Liver (tissue), 9 donors: ENCODE results near the gene SIK3. TPM values are rescaled to one million over a fixed set of nuclear protein-coding genes. Genes with fewer than 3 reads are reported as not detected.

Source experiments
- DNase-seq: peaks from one replicate; pipeline ENCODE4 v3.0.0-alpha.2; 2017; ENCODE audit warnings: low spot score
- H3K27ac ChIP-seq, 2 donors: one replicate each; pipeline ENCODE4 v1.7.0; 2013; ENCODE audit warnings: inconsistent platforms in 2 of 2, low read length in 2 of 2, control low read depth in 1 of 2, low read depth in 1 of 2, mild to moderate bottlenecking in 1 of 2
- H3K27me3 ChIP-seq, 4 donors: one replicate each; pipeline versions ENCODE4 v1.6.1 to v1.7.0; 2013; ENCODE audit warnings: low read length in 3 of 4, inconsistent platforms in 1 of 4, mild to moderate bottlenecking in 1 of 4, moderate library complexity in 1 of 4; ENCODE audit not compliant: control insufficient read depth in 4 of 4, insufficient read depth in 4 of 4
- H3K36me3 ChIP-seq, 4 donors: one replicate each; pipeline versions ENCODE4 v1.6.1 to v1.7.0; 2013; ENCODE audit warnings: low read length in 3 of 4, mild to moderate bottlenecking in 3 of 4, low read depth in 1 of 4, moderate library complexity in 1 of 4; ENCODE audit not compliant: control insufficient read depth in 4 of 4, insufficient read depth in 3 of 4
- H3K4me1 ChIP-seq, 4 donors: one replicate each; pipeline versions ENCODE4 v1.6.1 to v1.7.0; 2013; ENCODE audit warnings: low read length in 3 of 4, mild to moderate bottlenecking in 3 of 4, moderate library complexity in 1 of 4; ENCODE audit not compliant: control insufficient read depth in 4 of 4, insufficient read depth in 4 of 4
- H3K4me3 ChIP-seq, 3 donors: one replicate each; pipeline versions ENCODE4 v1.6.1 to v1.7.0; 2013; ENCODE audit warnings: low read length in 3 of 3, control low read depth in 1 of 3, low read depth in 1 of 3, mild to moderate bottlenecking in 1 of 3
- H3K9ac ChIP-seq, 2 donors: one replicate each; pipeline ENCODE4 v1.7.0; 2013; ENCODE audit warnings: low read length in 2 of 2, mild to moderate bottlenecking in 2 of 2, moderate library complexity in 2 of 2, control low read depth in 1 of 2, low read depth in 1 of 2
- H3K9me3 ChIP-seq, 4 donors: one replicate each; pipeline versions ENCODE4 v1.6.1 to v1.7.0; 2013; ENCODE audit warnings: low read length in 3 of 4; ENCODE audit not compliant: control insufficient read depth in 4 of 4
- EGR1 ChIP-seq, 2 donors: IDR thresholded peaks; 2 replicates each; pipeline ENCODE4 v1.6.1; 2016 to 2018; ENCODE audit warnings: antibody characterized with exemption in 2 of 2, low read depth in 2 of 2
- FOXA1 ChIP-seq: IDR thresholded peaks from 2 replicates; pipeline ENCODE4 v1.6.1; 2016; ENCODE audit warnings: antibody characterized with exemption
- FOXA2 ChIP-seq: IDR thresholded peaks from 2 replicates; pipeline ENCODE4 v1.6.1; 2016; ENCODE audit warnings: antibody characterized with exemption
- GABPA ChIP-seq, 2 donors: IDR thresholded peaks in 1 of 2; conservative IDR thresholded peaks in 1 of 2; 2 replicates each; pipeline ENCODE4 v1.6.1; 2016; ENCODE audit warnings: antibody characterized with exemption in 2 of 2, mild to moderate bottlenecking in 1 of 2, moderate library complexity in 1 of 2
- HNF4A ChIP-seq, 2 donors: conservative IDR thresholded peaks; 2 replicates each; pipeline ENCODE4 v1.6.1; 2016; ENCODE audit warnings: antibody characterized with exemption in 2 of 2, mild to moderate bottlenecking in 2 of 2
- HNF4G ChIP-seq: IDR thresholded peaks from 2 replicates; pipeline ENCODE4 v1.6.1; 2016; ENCODE audit warnings: antibody characterized with exemption
- JUND ChIP-seq, 2 donors: IDR thresholded peaks; 2 replicates each; pipeline ENCODE4 v1.6.1; 2016; ENCODE audit warnings: antibody characterized with exemption in 2 of 2
- RXRA ChIP-seq, 2 donors: IDR thresholded peaks; 2 replicates each; pipeline ENCODE4 v1.6.1; 2017 to 2018; ENCODE audit warnings: antibody characterized with exemption in 2 of 2, mild to moderate bottlenecking in 1 of 2
- SP1 ChIP-seq: IDR thresholded peaks from 2 replicates; pipeline ENCODE4 v1.6.1; 2018; ENCODE audit warnings: antibody characterized with exemption, mild to moderate bottlenecking
- TAF1 ChIP-seq: conservative IDR thresholded peaks from 2 replicates; pipeline ENCODE4 v1.6.1; 2016; ENCODE audit warnings: antibody characterized with exemption, mild to moderate bottlenecking
- YY1 ChIP-seq: IDR thresholded peaks from 2 replicates; pipeline ENCODE4 v1.6.1; 2016; ENCODE audit warnings: antibody characterized with exemption, mild to moderate bottlenecking
- WGBS: extraction: QIAGEN DNeasy Blood & Tissue Kit; methylation state at CpG from one replicate; pipeline ENCODE4 v1.1.7; 2013; 5-methylcytosine and 5-hydroxymethylcytosine counted together
- polyA plus RNA-seq, 2 donors: library from polyadenylated mRNA; stranded (reverse) in 1 of 2; unstranded in 1 of 2; fragments of 200-250 nt in 1 of 2; fragments of >200 nt in 1 of 2; fragmentation: Nextera tagmentation in 1 of 2; extraction: Ambion mirVana in 1 of 2; gene quantifications; one replicate each; pipeline versions ENCODE4 v1.2.1 to v1.2.3, GENCODE V29; 2013 to 2015
- total RNA-seq, 2 donors: library from RNA; depleted of rRNA; stranded (reverse); fragments of >200 nt; gene quantifications; one replicate each; pipeline ENCODE4 v1.2.3, GENCODE V29; 2014
- TF ChIP-seq, protein P1 (sequence below): IDR thresholded peaks from 2 replicates; pipeline ENCODE4 v1.6.1; 2016; ENCODE audit warnings: antibody characterized with exemption, mild to moderate bottlenecking
- TF ChIP-seq, protein P2 (sequence below): IDR thresholded peaks from 2 replicates; pipeline ENCODE4 v1.6.1; 2016; ENCODE audit warnings: antibody characterized with exemption
- TF ChIP-seq, protein P3 (sequence below): IDR thresholded peaks from 2 replicates; pipeline ENCODE4 v1.6.1; 2016; ENCODE audit warnings: antibody characterized with exemption
- donor health status: healthy.
- donor health status: healthy.
- donor health status: healthy.
- donor health status: healthy.
- donor health status: healthy.

SIK3 gene
- total and polyA plus RNA-seq, 4 donors: 6.9 to 52.4 (median 14.4) TPM

DNA sequence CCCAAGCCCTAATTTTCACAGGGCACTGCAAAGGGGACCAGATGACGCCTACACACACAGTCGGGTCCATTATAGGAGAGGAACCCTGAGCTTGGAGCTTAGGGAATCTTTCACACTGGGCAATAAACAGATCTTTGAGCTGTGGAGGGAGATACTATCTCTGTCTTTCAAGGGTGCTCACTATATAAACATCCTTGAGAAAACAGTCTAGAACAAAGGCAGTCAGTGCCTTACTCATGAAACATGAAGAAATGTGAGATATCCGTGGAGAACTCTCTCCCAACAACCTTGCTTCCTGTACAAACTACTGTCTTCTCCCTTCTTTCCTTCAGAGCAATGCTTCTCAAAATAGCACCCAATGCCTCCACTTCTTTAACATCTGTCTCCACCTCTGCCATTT lies 151.8 kb downstream of the SIK3 start:
- Histone ChIP-seq H3K4me1 (no peaks in the 10 kb centered on the region), H3K36me3 (peaks cover 0 to 18% (median 11%) of the 10 kb centered on the region in 4 donors), H3K9me3 (no peaks in the 10 kb centered on the region), H3K4me3 (no peak overlapping the region), H3K9ac (no peak overlapping the region), H3K27ac (no peak overlapping the region), H3K27me3 (no peaks in the 10 kb centered on the region)
- DNase-seq: no peak
- no peak for TF ChIP-seq JUND (IDR thresholded peaks at IDR 0.05)
- no peak for TF ChIP-seq TAF1
- TF ChIP-seq YY1: no peak
- no peak for TF ChIP-seq FOXA2
- WGBS: 92% methylated on average over 3 of the region's 3 CpGs

DNA sequence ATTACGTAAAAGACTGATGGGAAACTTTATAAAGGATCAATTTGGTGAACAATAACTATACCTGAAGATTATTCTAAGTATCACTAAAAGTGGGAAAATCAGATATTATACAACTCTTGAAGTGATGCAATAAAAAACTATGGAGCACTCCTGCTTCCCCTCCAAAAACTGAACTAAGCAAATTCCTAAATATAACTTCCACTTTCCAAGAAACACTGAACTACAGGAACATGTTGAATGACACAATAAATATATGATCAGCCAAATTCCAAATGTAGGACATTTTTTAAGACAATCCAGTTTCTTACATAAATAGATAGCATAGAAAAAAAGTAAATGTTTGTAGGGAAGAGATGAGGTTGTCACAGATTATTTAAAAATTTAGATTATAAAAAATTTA lies 158.7 kb downstream of the SIK3 start:
- Histone ChIP-seq H3K9me3 (no peaks in the 10 kb centered on the region), H3K27ac (no peak overlapping the region)
- TF ChIP-seq, protein P1, sequence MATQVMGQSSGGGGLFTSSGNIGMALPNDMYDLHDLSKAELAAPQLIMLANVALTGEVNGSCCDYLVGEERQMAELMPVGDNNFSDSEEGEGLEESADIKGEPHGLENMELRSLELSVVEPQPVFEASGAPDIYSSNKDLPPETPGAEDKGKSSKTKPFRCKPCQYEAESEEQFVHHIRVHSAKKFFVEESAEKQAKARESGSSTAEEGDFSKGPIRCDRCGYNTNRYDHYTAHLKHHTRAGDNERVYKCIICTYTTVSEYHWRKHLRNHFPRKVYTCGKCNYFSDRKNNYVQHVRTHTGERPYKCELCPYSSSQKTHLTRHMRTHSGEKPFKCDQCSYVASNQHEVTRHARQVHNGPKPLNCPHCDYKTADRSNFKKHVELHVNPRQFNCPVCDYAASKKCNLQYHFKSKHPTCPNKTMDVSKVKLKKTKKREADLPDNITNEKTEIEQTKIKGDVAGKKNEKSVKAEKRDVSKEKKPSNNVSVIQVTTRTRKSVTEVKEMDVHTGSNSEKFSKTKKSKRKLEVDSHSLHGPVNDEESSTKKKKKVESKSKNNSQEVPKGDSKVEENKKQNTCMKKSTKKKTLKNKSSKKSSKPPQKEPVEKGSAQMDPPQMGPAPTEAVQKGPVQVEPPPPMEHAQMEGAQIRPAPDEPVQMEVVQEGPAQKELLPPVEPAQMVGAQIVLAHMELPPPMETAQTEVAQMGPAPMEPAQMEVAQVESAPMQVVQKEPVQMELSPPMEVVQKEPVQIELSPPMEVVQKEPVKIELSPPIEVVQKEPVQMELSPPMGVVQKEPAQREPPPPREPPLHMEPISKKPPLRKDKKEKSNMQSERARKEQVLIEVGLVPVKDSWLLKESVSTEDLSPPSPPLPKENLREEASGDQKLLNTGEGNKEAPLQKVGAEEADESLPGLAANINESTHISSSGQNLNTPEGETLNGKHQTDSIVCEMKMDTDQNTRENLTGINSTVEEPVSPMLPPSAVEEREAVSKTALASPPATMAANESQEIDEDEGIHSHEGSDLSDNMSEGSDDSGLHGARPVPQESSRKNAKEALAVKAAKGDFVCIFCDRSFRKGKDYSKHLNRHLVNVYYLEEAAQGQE: no peak
- TF ChIP-seq SP1 (no peak), RXRA (IDR thresholded peaks at IDR 0.05) (no peak), FOXA1 (no peak), YY1 (no peak), HNF4G (no peak), EGR1 (IDR thresholded peaks at IDR 0.05; ENCODE audit: low read depth in 2 of 2) (no peak), GABPA (IDR thresholded peaks at IDR 0.05 in 1 of 2, conservative IDR thresholded peaks at IDR 0.05 in 1 of 2) (no peak), TAF1 (no peak), JUND (IDR thresholded peaks at IDR 0.05) (no peak)
- TF ChIP-seq, protein P2, sequence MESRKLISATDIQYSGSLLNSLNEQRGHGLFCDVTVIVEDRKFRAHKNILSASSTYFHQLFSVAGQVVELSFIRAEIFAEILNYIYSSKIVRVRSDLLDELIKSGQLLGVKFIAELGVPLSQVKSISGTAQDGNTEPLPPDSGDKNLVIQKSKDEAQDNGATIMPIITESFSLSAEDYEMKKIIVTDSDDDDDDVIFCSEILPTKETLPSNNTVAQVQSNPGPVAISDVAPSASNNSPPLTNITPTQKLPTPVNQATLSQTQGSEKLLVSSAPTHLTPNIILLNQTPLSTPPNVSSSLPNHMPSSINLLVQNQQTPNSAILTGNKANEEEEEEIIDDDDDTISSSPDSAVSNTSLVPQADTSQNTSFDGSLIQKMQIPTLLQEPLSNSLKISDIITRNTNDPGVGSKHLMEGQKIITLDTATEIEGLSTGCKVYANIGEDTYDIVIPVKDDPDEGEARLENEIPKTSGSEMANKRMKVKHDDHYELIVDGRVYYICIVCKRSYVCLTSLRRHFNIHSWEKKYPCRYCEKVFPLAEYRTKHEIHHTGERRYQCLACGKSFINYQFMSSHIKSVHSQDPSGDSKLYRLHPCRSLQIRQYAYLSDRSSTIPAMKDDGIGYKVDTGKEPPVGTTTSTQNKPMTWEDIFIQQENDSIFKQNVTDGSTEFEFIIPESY: no peak

DNA sequence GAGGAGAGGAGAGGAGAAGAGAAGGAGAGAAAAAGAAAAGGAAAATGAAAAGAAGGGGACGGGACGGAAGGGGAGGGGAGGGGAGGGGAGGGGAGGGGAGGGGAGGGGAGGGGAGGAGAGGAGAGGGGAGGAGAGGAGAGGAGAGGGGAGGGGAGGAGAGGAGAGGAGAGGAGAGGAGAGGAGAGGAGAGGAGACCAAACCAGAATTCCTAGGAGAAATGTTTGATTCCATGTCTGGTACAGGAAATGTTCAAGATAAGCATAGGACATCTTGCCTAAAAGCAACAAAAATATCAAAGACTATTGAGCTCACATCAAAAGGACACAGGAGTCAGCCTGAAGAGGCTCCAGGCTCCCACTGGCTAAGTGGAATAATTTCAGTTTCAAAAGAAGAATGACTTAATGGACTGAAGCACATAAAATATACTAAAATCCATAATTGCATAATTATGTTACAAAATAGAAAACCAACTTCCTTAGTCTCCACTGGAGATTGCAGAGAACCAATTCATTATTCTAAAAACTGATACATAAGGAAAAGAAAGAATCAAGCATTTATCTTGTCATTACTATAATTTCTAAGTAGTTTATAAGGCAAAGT lies 159.7 kb downstream of the SIK3 start:
- H3K4me1 ChIP-seq: peaks cover 0 to 2% (median 0%) of the 10 kb centered on the region in 4 donors
- no peaks in the 10 kb centered on the region for H3K9me3 ChIP-seq
- TF ChIP-seq SP1 (no peak), TAF1 (no peak), GABPA (IDR thresholded peaks at IDR 0.05 in 1 of 2, conservative IDR thresholded peaks at IDR 0.05 in 1 of 2) (no peak), FOXA2 (no peak), HNF4A (conservative IDR thresholded peaks at IDR 0.05) (no peak)
- TF ChIP-seq, protein P3, sequence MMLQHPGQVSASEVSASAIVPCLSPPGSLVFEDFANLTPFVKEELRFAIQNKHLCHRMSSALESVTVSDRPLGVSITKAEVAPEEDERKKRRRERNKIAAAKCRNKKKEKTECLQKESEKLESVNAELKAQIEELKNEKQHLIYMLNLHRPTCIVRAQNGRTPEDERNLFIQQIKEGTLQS: no peak
- no peaks in the 10 kb centered on the region for H3K27me3 ChIP-seq
- no peak for DNase-seq
- WGBS: 83% methylated on average over 2 of the region's 2 CpGs
- no peaks in the 10 kb centered on the region for H3K36me3 ChIP-seq
- H3K9ac ChIP-seq: no peak overlapping the region
- no peak overlapping the region for H3K4me3 ChIP-seq
- H3K27ac ChIP-seq: no peak overlapping the region

More for the DNA sequence above, 158.7 kb downstream of the SIK3 start:
- peaks cover 0 to 3% (median 0%) of the 10 kb centered on the region in 4 donors for H3K36me3 ChIP-seq
- 97% methylated on average over 1 of the region's 1 CpG for WGBS
- DNase-seq: no peak
- peaks cover 0 to 2% (median 0%) of the 10 kb centered on the region in 4 donors for H3K4me1 ChIP-seq
- H3K27me3 ChIP-seq: no peaks in the 10 kb centered on the region
- H3K4me3 ChIP-seq: no peak overlapping the region
- H3K9ac ChIP-seq: no peak overlapping the region
